H1 (cell line): ENCODE results near the gene CRYBG1. TPM values are rescaled to one million over a fixed set of nuclear protein-coding genes. Genes with fewer than 3 reads are reported as not detected.
A peak's percentile ranks its signal among the peaks of the same experiment; 100 is the strongest.

Experiments used
- ASH2L ChIP-seq: fragments of 200-600, 300-600 bp; sonication (generic); IDR thresholded peaks from one replicate; pipeline ENCODE4 v1.7.1; 2017; ENCODE audit warnings: low read length
- BRCA1 ChIP-seq: IDR thresholded peaks from 2 replicates; pipeline ENCODE4 v1.6.1; 2012; ENCODE audit warnings: low read depth, low read length, improper control_type of control experiment
- CHD1 ChIP-seq: IDR thresholded peaks from 2 replicates; pipeline ENCODE4 v1.6.1; 2012; ENCODE audit warnings: low read depth, low read length, improper control_type of control experiment
- CTBP2 ChIP-seq: IDR thresholded peaks from 2 replicates; pipeline ENCODE4 v1.7.0; 2011; ENCODE audit warnings: borderline replicate concordance, mild to moderate bottlenecking, moderate library complexity, mixed read lengths, low read length; ENCODE audit not compliant: insufficient read depth, insufficient read length
- CTCF ChIP-seq, 3 experiments: IDR thresholded peaks; 1 replicate in 2 of 3; 2 replicates in 1 of 3; pipeline versions ENCODE4 v1.5.1 to v1.6.1; 2011; ENCODE audit warnings: low read length in 3 of 3, mild to moderate bottlenecking in 3 of 3, inconsistent platforms in 2 of 3, low read depth in 1 of 3, moderate library complexity in 1 of 3; ENCODE audit not compliant: insufficient read depth in 1 of 3; ENCODE audit errors: control extremely low read depth in 1 of 3
- EP300 ChIP-seq, 2 experiments: IDR thresholded peaks; 1 replicate in 1 of 2; 2 replicates in 1 of 2; pipeline ENCODE4 v1.6.1; 2011 to 2012; ENCODE audit warnings: low read depth in 2 of 2, low read length in 2 of 2, mild to moderate bottlenecking in 2 of 2, borderline replicate concordance in 1 of 2, inconsistent platforms in 1 of 2, moderate library complexity in 1 of 2
- EZH2 ChIP-seq: fragments of 200-600 bp; sonication (generic); IDR thresholded peaks from 2 replicates; pipeline ENCODE4 v1.7.1; 2012; ENCODE audit warnings: low read depth, mild to moderate bottlenecking, moderate library complexity, low read length, inconsistent platforms; ENCODE audit not compliant: severe bottlenecking
- FOSL1 ChIP-seq: IDR thresholded peaks from 2 replicates; pipeline ENCODE4 v1.6.1; 2011; ENCODE audit warnings: mild to moderate bottlenecking, low read depth, low read length, moderate library complexity; ENCODE audit not compliant: insufficient read depth
- HDAC2 ChIP-seq, 2 experiments: fragments of 300-600 bp in 1 of 2; sonication (generic) in 1 of 2; IDR thresholded peaks; 2 replicates each; pipeline ENCODE4 v1.6.1; 2011 to 2012; ENCODE audit warnings: low read depth in 2 of 2, low read length in 2 of 2, mild to moderate bottlenecking in 2 of 2, moderate library complexity in 2 of 2, borderline replicate concordance in 1 of 2, inconsistent platforms in 1 of 2
- HDAC6 ChIP-seq: IDR thresholded peaks from one replicate; pipeline ENCODE4 v1.7.1; 2012; ENCODE audit warnings: low read depth, mild to moderate bottlenecking, inconsistent platforms, low read length, moderate library complexity
- KDM4A ChIP-seq: IDR thresholded peaks from one replicate; pipeline ENCODE4 v1.7.1; 2012; ENCODE audit warnings: low read depth, mild to moderate bottlenecking, moderate library complexity, low read length, inconsistent platforms; ENCODE audit not compliant: severe bottlenecking
- KDM5A ChIP-seq: fragments of 200-600 bp; IDR thresholded peaks from 2 replicates; pipeline ENCODE4 v1.7.1; 2012; ENCODE audit warnings: mild to moderate bottlenecking, low read length, inconsistent platforms, mixed read lengths
- SP2 ChIP-seq: IDR thresholded peaks from 2 replicates; pipeline ENCODE4 v1.6.1; 2012; ENCODE audit warnings: mild to moderate bottlenecking, low read length, inconsistent platforms
- SUZ12 ChIP-seq: fragments of 200-600 bp; sonication (generic); IDR thresholded peaks from 2 replicates; pipeline ENCODE4 v1.6.1; 2012; ENCODE audit warnings: mild to moderate bottlenecking, inconsistent platforms, low read length, moderate library complexity, mixed read lengths
- TAF7 ChIP-seq: optimal IDR thresholded peaks from 2 replicates; pipeline ENCODE3; 2011; ENCODE audit warnings: low read depth, mild to moderate bottlenecking, inconsistent platforms, low read length, moderate library complexity, borderline replicate concordance
- TBP ChIP-seq: IDR thresholded peaks from 2 replicates; pipeline ENCODE4 v1.6.1; 2011; ENCODE audit warnings: low read depth, low read length, improper control_type of control experiment
- TEAD4 ChIP-seq: IDR thresholded peaks from 2 replicates; pipeline ENCODE4 v1.6.1; 2012; ENCODE audit warnings: low read depth, low read length, inconsistent platforms, mixed read lengths
- polyA plus RNA-seq, 7 experiments: library from polyadenylated mRNA; depleted of rRNA in 3 of 7; stranded (reverse) in 5 of 7; unstranded in 2 of 7; fragments of >200 nt in 5 of 7; fragments of 200-250 nt in 2 of 7; gene quantifications; 1 replicate in 5 of 7; 2 replicates in 1 of 7; 4 replicates in 1 of 7; pipeline versions ENCODE4 v1.2.1 to v1.2.3, GENCODE V29; 2011 to 2013; ENCODE audit warnings: missing spikeins in 2 of 7, mixed read lengths in 2 of 7
- total RNA-seq: library from RNA; stranded (reverse); fragmentation: NEBNext Ultra II Directional; extraction: Animal tissue kit (Norgen Biotek cat#: 25700); gene quantifications from 2 replicates; pipeline ENCODE4 v1.2.1, GENCODE V29; 2021
- TF ChIP-seq, protein P1 (sequence below): IDR thresholded peaks from 2 replicates; pipeline ENCODE4 v1.6.1; 2012; ENCODE audit warnings: inconsistent platforms

The CRYBG1 gene
- total and polyA plus RNA-seq, 2 of the 8 experiments (the other 6 are each of a cell fraction or from before 2014, with no cell fraction given), result 2.2 to 11.6 TPM

GRCh38 chr6:106512048-106512967 lies 151.8 kb downstream of the CRYBG1 start (continued):
- TF ChIP-seq HDAC2 (IDR thresholded peaks at IDR 0.05; ENCODE audit: borderline replicate concordance in 1 of 2, low read depth in 2 of 2, low read length in 2 of 2) (peak in 1 of 2 experiments; percentile 75; a peak in 1 of 4 replicates), EP300 (IDR thresholded peaks at IDR 0.05; ENCODE audit: borderline replicate concordance in 1 of 2, low read depth in 2 of 2, low read length in 2 of 2) (no peak), HDAC6 (no peak), ASH2L (peak; percentile 92), SUZ12 (peak; percentile 43; the same call in 1 of the 2 replicates), CTBP2 (peak; percentile 25), SP2 (no peak), TAF7 (no peak), TBP (peak; percentile 86), KDM4A (peak; percentile 77), TEAD4 (no peak), KDM5A (no peak), BRCA1 (no peak), FOSL1 (no peak), EZH2 (peak; percentile 72), CHD1 (no peak), CTCF (IDR thresholded peaks at IDR 0.05; ENCODE audit: control extremely low read depth in 1 of 3, insufficient read depth in 1 of 3, low read depth in 1 of 3, low read length in 3 of 3) (peak; percentile 18 to 40 (median 23); a peak in 3 of 4 replicates)
- TF ChIP-seq, protein P1, sequence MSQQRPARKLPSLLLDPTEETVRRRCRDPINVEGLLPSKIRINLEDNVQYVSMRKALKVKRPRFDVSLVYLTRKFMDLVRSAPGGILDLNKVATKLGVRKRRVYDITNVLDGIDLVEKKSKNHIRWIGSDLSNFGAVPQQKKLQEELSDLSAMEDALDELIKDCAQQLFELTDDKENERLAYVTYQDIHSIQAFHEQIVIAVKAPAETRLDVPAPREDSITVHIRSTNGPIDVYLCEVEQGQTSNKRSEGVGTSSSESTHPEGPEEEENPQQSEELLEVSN, result peak; percentile 39; the same call in 1 of the 2 replicates
